ENCODE measurements around the gene KIF27.
"Not testable (repeated sequence)": the region's sequence is repeated elsewhere in the genome, so short reads cannot be mapped to it uniquely, and the experiment has no call there.

- TF ChIP-seq, protein P1, sequence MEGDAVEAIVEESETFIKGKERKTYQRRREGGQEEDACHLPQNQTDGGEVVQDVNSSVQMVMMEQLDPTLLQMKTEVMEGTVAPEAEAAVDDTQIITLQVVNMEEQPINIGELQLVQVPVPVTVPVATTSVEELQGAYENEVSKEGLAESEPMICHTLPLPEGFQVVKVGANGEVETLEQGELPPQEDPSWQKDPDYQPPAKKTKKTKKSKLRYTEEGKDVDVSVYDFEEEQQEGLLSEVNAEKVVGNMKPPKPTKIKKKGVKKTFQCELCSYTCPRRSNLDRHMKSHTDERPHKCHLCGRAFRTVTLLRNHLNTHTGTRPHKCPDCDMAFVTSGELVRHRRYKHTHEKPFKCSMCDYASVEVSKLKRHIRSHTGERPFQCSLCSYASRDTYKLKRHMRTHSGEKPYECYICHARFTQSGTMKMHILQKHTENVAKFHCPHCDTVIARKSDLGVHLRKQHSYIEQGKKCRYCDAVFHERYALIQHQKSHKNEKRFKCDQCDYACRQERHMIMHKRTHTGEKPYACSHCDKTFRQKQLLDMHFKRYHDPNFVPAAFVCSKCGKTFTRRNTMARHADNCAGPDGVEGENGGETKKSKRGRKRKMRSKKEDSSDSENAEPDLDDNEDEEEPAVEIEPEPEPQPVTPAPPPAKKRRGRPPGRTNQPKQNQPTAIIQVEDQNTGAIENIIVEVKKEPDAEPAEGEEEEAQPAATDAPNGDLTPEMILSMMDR (IDR thresholded peaks at IDR 0.05; ENCODE audit: borderline replicate concordance, extremely low read depth, low read length, poor library complexity, severe bottlenecking): peak; percentile 10
- not testable (repeated sequence) for TF ChIP-seq EZH2 (IDR thresholded peaks at IDR 0.05; ENCODE audit: borderline replicate concordance, low read depth, low read length, severe bottlenecking)
Measured at GRCh38 chr9:83837070-83837643, 84.1 kb downstream of the KIF27 start.
